GM20000 (cell line): ENCODE results near the gene ARHGAP22.

Experiments
- DNase-seq: peaks from one replicate; pipeline ENCODE4 v3.0.0; 2012; ENCODE audit warnings: low spot score
- CTCF ChIP-seq: IDR thresholded peaks from 2 replicates; pipeline ENCODE4 v1.5.1; 2012; ENCODE audit warnings: mild to moderate bottlenecking, control low read depth; ENCODE audit errors: extremely low read depth, missing control alignments

The ARHGAP22 gene

GRCh38 chr10:48446785-48447184 lies 158.1 kb downstream of the ARHGAP22 start:
- DNase-seq: peak; percentile 9
- TF ChIP-seq CTCF: no peak

GRCh38 chr10:48445932-48446331 lies 158.9 kb downstream of the ARHGAP22 start:
- no peak for DNase-seq
- TF ChIP-seq CTCF: no peak

- TF ChIP-seq CTCF: no peak
- DNase-seq: no peak
Observed at GRCh38 chr10:48444861-48445841, 159.7 kb downstream of the ARHGAP22 start.

- no peak for DNase-seq
- TF ChIP-seq CTCF: no peak
Observed at GRCh38 chr10:48444266-48444665, 160.6 kb downstream of the ARHGAP22 start.

GRCh38 chr10:48442809-48443177 lies 162.1 kb downstream of the ARHGAP22 start:
- no peak for DNase-seq
- TF ChIP-seq CTCF: no peak

- TF ChIP-seq CTCF: no peak
- no peak for DNase-seq
Observed at GRCh38 chr10:48442090-48442808, 162.6 kb downstream of the ARHGAP22 start.

GRCh38 chr10:48440771-48441170 lies 164.1 kb downstream of the ARHGAP22 start:
- DNase-seq: no peak
- TF ChIP-seq CTCF: no peak
